Stomach (tissue), 9 donors: ENCODE measurements around the gene CFAP61. TPM values are rescaled to one million over a fixed set of nuclear protein-coding genes. Genes with fewer than 3 reads are reported as not detected.

Experiments
- DNase-seq, 2 donors: peaks; one replicate each; pipeline versions ENCODE4 v3.0.0 to v3.0.0-alpha.2; 2013 to 2019
- H3K27ac ChIP-seq, 5 donors: fragments of 200-600 bp in 4 of 5; sonication (generic) in 4 of 5; one replicate each; pipeline ENCODE4 v1.5.1; 2013 to 2019; ENCODE audit warnings: mild to moderate bottlenecking in 1 of 5, moderate library complexity in 1 of 5
- H3K27me3 ChIP-seq, 3 donors: fragments of 200-600 bp; sonication (generic); one replicate each; pipeline ENCODE4 v1.5.1; 2017 to 2019; ENCODE audit warnings: mixed run types in 1 of 3
- H3K36me3 ChIP-seq, 4 donors: fragments of 200-600 bp; sonication (generic); 1 replicate in 3 of 4; 2 replicates in 1 of 4; pipeline ENCODE4 v1.5.1; 2016 to 2019
- H3K4me1 ChIP-seq, 4 donors: fragments of 200-600 bp; sonication (generic); one replicate each; pipeline ENCODE4 v1.5.1; 2016 to 2019
- H3K4me3 ChIP-seq, 4 donors: fragments of 200-600 bp; sonication (generic) in 3 of 4; one replicate each; pipeline ENCODE4 v1.5.1; 2016 to 2019; ENCODE audit warnings: mild to moderate bottlenecking in 1 of 4
- H3K9me3 ChIP-seq, 4 donors: fragments of 200-600 bp; sonication (generic); one replicate each; pipeline ENCODE4 v1.5.1; 2016 to 2019
- EP300 ChIP-seq: sonication (generic); formaldehyde crosslinking; IDR thresholded peaks from one replicate; pipeline ENCODE4 v1.6.1; 2017; ENCODE audit warnings: antibody characterized with exemption
- POLR2A ChIP-seq, 4 donors: fragments of 450-650 bp; IDR thresholded peaks; one replicate each; pipeline ENCODE4 v1.6.1; 2016; ENCODE audit warnings: antibody characterized with exemption in 4 of 4, control low read depth in 2 of 4, mild to moderate bottlenecking in 1 of 4, moderate library complexity in 1 of 4
- POLR2AphosphoS5 ChIP-seq, 3 donors: sonication (generic); formaldehyde crosslinking; IDR thresholded peaks; one replicate each; pipeline ENCODE4 v1.6.1; 2016; ENCODE audit warnings: antibody characterized with exemption in 3 of 3
- WGBS, 5 donors: extraction: QIAGEN DNeasy Blood & Tissue Kit in 3 of 5; methylation state at CpG; one replicate each; pipeline versions ENCODE4 v1.1.5 to v1.1.7; 2013 to 2018; 5-methylcytosine and 5-hydroxymethylcytosine counted together
- intact Hi-C: fragments of 100-400 bp; cut with DNase I; formaldehyde crosslinking; loops from one replicate; pipeline ENCODE4 v1.15.1; 2023; ENCODE audit warnings: low total_unique reads
- polyA plus RNA-seq, 3 donors: library from polyadenylated mRNA; stranded (reverse); fragments of 200-250 nt; gene quantifications; one replicate each; pipeline ENCODE4 v1.2.3, GENCODE V29; 2013
- total RNA-seq, 5 donors: library from RNA; depleted of rRNA; stranded (reverse); fragments of >200 nt; gene quantifications; one replicate each; pipeline versions ENCODE4 v1.1.0 to v1.2.3, GENCODE V29; 2014 to 2016
- TF ChIP-seq, protein P1 (sequence below), 7 experiments: fragments of 450-650 bp in 4 of 7; fragments of 200-600 bp in 3 of 7; sonication (generic) in 3 of 7; IDR thresholded peaks; one replicate each; pipeline ENCODE4 v1.5.1; 2016 to 2019; ENCODE audit warnings: antibody characterized with exemption in 7 of 7, control low read depth in 2 of 7, mild to moderate bottlenecking in 1 of 7
- donor health status: healthy with polysubstance abuse.
- donor health status: Bipolar disorder and iron deficiency.
- donor health status: healthy.

The CFAP61 gene
- total and polyA plus RNA-seq, 8 donors: not detected

DNA sequence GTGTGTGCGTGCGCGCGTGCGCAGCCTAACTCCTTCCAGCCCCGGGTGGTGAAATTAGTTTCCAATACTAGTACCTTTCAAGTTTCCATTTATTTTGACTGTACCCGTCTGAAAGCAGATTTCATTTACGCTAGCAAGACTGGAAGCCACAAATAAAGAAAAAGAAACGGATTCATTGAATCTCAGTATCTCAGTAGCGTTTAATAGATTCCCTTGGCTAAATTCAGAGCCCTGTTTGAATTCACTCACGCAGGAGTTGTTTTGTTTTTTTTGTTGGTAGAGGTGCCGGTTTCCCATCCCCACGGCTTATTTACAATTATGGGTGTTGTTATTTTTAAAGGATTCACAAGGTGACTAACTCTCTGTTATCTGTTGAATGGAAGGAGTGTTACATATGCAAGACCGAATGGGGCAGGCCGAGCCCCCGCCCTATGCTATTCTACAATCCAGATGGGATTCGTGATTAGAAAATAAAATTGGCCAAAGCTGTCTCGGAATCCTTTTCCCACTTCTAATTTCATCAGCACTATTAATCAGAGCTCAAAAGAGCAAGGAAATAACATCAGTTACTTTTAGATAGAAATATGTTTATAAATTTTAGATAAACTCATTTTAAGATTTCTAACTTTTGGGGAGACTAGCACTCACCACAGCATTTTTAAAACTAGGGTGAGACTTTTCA, 313.3 kb downstream of the CFAP61 start:
- 10 to 15% (median 10%) methylated on average over 18 of the region's 18 CpGs for WGBS, 5 donors
- Histone ChIP-seq H3K36me3 (no peaks in the 10 kb centered on the region), H3K4me1 (peaks cover 39 to 77% (median 58%) of the 10 kb centered on the region in 4 donors), H3K4me3 (no peak overlapping the region), H3K9me3 (no peaks in the 10 kb centered on the region), H3K27ac (no peak overlapping the region), H3K27me3 (peaks cover 41 to 100% (median 91%) of the 10 kb centered on the region in 3 donors)
- no peak for DNase-seq
- intact Hi-C loops: no loop called here
- no peak for TF ChIP-seq POLR2AphosphoS5 (IDR thresholded peaks at IDR 0.05)
- TF ChIP-seq, protein P1, sequence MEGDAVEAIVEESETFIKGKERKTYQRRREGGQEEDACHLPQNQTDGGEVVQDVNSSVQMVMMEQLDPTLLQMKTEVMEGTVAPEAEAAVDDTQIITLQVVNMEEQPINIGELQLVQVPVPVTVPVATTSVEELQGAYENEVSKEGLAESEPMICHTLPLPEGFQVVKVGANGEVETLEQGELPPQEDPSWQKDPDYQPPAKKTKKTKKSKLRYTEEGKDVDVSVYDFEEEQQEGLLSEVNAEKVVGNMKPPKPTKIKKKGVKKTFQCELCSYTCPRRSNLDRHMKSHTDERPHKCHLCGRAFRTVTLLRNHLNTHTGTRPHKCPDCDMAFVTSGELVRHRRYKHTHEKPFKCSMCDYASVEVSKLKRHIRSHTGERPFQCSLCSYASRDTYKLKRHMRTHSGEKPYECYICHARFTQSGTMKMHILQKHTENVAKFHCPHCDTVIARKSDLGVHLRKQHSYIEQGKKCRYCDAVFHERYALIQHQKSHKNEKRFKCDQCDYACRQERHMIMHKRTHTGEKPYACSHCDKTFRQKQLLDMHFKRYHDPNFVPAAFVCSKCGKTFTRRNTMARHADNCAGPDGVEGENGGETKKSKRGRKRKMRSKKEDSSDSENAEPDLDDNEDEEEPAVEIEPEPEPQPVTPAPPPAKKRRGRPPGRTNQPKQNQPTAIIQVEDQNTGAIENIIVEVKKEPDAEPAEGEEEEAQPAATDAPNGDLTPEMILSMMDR (IDR thresholded peaks at IDR 0.05): no peak
- TF ChIP-seq EP300: no peak
- no peak for TF ChIP-seq POLR2A (IDR thresholded peaks at IDR 0.05)

DNA sequence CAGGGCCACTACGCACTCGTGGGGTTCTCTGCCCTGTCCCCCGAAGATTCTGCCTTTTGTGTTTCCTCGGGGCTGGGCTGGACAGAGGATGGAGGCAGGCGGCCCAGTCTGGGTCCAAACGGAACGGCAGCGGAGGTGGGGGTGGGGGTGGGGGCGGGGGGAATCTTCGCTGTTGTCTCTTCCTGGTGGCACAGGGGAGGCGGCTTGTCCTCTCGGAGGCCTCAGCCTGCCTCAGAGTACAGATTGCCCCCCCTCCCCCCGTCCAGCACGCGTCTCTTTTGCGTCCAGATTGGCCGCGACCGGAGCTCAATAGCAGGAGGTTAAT, 314.2 kb downstream of the CFAP61 start:
- Histone ChIP-seq H3K27ac (no peak overlapping the region), H3K27me3 (peaks cover 41 to 100% (median 89%) of the 10 kb centered on the region in 3 donors)
- intact Hi-C loops: no loop called here

DNA sequence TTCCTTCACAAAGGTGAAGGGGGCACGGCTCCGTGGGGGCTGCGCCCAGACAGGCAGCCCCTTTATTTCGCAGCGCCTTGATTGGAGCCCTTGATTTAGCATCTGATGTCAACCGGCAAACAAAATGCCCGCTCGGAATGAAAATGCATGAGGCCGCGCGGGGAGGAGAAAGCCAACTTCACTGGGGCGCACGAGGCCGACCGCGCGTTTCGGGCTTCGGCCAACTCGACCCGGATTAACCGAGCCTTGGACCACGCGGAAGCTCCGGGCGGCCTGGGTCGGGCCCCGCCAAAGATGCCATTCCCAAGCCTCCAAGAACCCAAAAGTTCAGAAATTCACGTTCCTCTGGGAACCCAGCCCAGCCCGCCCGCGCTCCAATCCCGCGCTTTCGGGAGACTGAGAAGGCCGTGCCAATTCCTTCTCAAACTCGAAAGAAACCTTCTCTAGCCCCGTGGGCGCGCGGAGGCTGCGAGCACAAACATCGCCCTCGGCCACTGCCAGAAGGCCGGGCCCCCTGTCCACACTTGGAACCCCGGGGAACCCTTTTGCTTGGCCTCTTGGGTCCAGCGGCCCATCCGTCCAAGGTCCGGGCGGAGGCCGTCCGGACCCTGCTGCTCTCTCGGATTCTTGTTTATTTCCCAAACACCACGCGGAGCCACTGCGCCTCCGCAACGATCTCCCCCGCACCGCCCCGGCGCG, 314.7 kb downstream of the CFAP61 start:
- peaks cover 41 to 100% (median 91%) of the 10 kb centered on the region in 3 donors for H3K27me3 ChIP-seq
- 1 to 5% (median 3%) methylated on average over 36 to 63 of the region's 63 CpGs for WGBS, 5 donors
- no peaks in the 10 kb centered on the region for H3K36me3 ChIP-seq
- peak overlapping the region; percentile 29 to 52 (median 39) for H3K4me3 ChIP-seq
- H3K9me3 ChIP-seq: no peaks in the 10 kb centered on the region
- peak in 1 of 2 donors; percentile 48 for DNase-seq
- intact Hi-C loops: no loop called here
- TF ChIP-seq, protein P1 (IDR thresholded peaks at IDR 0.05): no peak
- no peak for TF ChIP-seq EP300
- peaks cover 39 to 69% (median 55%) of the 10 kb centered on the region in 4 donors for H3K4me1 ChIP-seq
- H3K27ac ChIP-seq: no peak overlapping the region

More for the DNA sequence above, 314.2 kb downstream of the CFAP61 start:
- peaks cover 39 to 69% (median 55%) of the 10 kb centered on the region in 4 donors for H3K4me1 ChIP-seq
- no peaks in the 10 kb centered on the region for H3K9me3 ChIP-seq
- TF ChIP-seq POLR2A (IDR thresholded peaks at IDR 0.05) (no peak), POLR2AphosphoS5 (IDR thresholded peaks at IDR 0.05) (no peak), EP300 (no peak)
- TF ChIP-seq, protein P1 (IDR thresholded peaks at IDR 0.05): no peak
- no peaks in the 10 kb centered on the region for H3K36me3 ChIP-seq
- 3 to 7% (median 6%) methylated on average over 13 to 19 of the region's 19 CpGs for whole genome bisulfite sequencing, 5 donors
- DNase-seq: no peak
- H3K4me3 ChIP-seq: no peak overlapping the region

DNA sequence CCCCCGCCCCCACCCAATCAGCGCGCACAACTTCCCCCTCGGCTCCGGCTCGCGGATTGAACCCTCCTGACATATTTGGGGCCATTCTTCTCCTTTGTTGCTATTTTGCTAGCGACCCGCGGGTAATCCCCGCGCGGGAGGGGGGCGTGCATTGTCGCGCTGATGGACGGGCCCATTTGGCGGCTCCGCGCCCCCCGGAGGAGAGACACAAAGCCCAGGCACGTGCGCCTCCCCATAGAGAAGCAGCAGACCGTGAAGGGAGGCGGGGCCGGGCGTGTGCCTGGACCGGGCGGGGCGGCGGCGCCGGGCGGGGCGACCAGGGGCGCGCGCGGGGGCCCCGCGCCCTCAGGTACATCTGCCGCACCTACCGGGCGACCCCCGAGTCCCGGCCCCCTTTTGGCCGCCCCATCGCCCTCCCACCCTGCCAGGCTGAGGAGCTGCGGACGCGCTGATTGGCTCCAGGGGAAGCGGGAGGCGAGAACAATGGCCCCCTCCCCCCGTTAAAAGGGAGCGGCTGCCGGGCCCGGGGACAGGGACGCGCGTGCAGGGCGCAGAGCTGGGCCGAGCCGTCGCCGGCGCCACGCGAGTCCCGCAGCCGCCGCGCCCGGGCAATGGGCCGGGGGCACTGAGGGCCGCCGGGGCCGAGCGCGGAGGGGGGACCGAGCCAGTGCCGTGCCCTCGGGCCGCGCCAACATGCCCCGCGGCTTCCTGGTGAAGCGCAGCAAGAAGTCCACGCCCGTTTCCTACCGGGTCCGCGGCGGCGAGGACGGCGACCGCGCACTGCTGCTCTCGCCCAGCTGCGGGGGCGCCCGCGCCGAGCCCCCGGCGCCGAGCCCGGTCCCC, 315.5 kb downstream of the CFAP61 start, which contains the start of gene INSM1:
Gene INSM1 (plus strand): TSS at position 530 of the 843 bp plus-strand sequence. CDS start 164 bp downstream, at position 694.
- 0 to 2% (median 1%) methylated on average over 18 to 108 of the region's 108 CpGs for WGBS, 5 donors
- TF ChIP-seq POLR2A (IDR thresholded peaks at IDR 0.05) (no peak), POLR2AphosphoS5 (IDR thresholded peaks at IDR 0.05) (no peak), EP300 (no peak)
- TF ChIP-seq, protein P1 (IDR thresholded peaks at IDR 0.05): no peak
- Histone ChIP-seq H3K4me3 (peak within 1 kb of the TSS; percentile 32 to 52 (median 40)), H3K4me1 (peaks cover 39 to 63% (median 51%) of the 10 kb centered on the region in 4 donors), H3K27ac (no peak within 1 kb of the TSS), H3K27me3 (peaks cover 41 to 100% (median 92%) of the 10 kb centered on the region in 3 donors), H3K9me3 (no peaks in the 10 kb centered on the region), H3K36me3 (no peaks in the 10 kb centered on the region)
- DNase-seq: peak in 1 of 2 donors; percentile 78
- intact Hi-C loops: no loop called here
